GM21515 (cell line): Measurements from ENCODE around the gene DDIAS.
"Not testable (repeated sequence)": the region's sequence is repeated elsewhere in the genome, so short reads cannot be mapped to it uniquely, and the experiment has no call there.

Source experiments
- ATAC-seq: cut with Tn5 transposase; IDR thresholded peaks from one replicate; pipeline ENCODE4 v1.9.1; 2021; ENCODE audit not compliant: unreplicated experiment

Gene DDIAS

GRCh38 chr11:82922396-82923173 lies 21.0 kb downstream of the DDIAS start:
- ATAC-seq, result not testable (repeated sequence)

- ATAC-seq, result no peak
These were observed 23.1 kb downstream of the DDIAS start for GRCh38 chr11:82924522-82925224.

GRCh38 chr11:82927264-82927880 lies 25.8 kb downstream of the DDIAS start:
- peak; percentile 77 for ATAC-seq

GRCh38 chr11:82929121-82929520 lies 27.6 kb downstream of the DDIAS start:
- no peak for ATAC-seq

GRCh38 chr11:82930229-82930628 lies 28.7 kb downstream of the DDIAS start:
- ATAC-seq, result no peak

- ATAC-seq, result no peak
These were observed 29.2 kb downstream of the DDIAS start for GRCh38 chr11:82930734-82931133.

GRCh38 chr11:82932564-82932963 lies 31.0 kb downstream of the DDIAS start:
- no peak for ATAC-seq

- ATAC-seq, result no peak
These were observed 34.7 kb downstream of the DDIAS start for GRCh38 chr11:82936261-82936660.

GRCh38 chr11:82937554-82937953 lies 36.0 kb downstream of the DDIAS start:
- no peak for ATAC-seq

GRCh38 chr11:82939456-82939855 lies 37.9 kb downstream of the DDIAS start:
- no peak for ATAC-seq

GRCh38 chr11:82942376-82942775 lies 40.8 kb downstream of the DDIAS start:
- ATAC-seq, result no peak

- not testable (repeated sequence) for ATAC-seq
These were observed 41.9 kb downstream of the DDIAS start for GRCh38 chr11:82943430-82943829.

- no peak for ATAC-seq
These were observed 42.7 kb downstream of the DDIAS start for GRCh38 chr11:82944198-82944597.

- not testable (repeated sequence) for ATAC-seq
These were observed 43.5 kb downstream of the DDIAS start for GRCh38 chr11:82945041-82945440.

- ATAC-seq, result no peak
These were observed 44.1 kb downstream of the DDIAS start for GRCh38 chr11:82945682-82946081.

- no peak for ATAC-seq
These were observed 47.8 kb downstream of the DDIAS start for GRCh38 chr11:82949352-82949751.

GRCh38 chr11:82950502-82950901 lies 49.0 kb downstream of the DDIAS start:
- not testable (repeated sequence) for ATAC-seq

GRCh38 chr11:82955736-82956453 lies 54.4 kb downstream of the DDIAS start:
- not testable (repeated sequence) for ATAC-seq

- ATAC-seq, result peak; percentile 91
These were observed 58.6 kb downstream of the DDIAS start for GRCh38 chr11:82959987-82960778.

- ATAC-seq, result peak; percentile 13
These were observed 59.2 kb downstream of the DDIAS start for GRCh38 chr11:82960779-82961143.
